HPDE6-E6E7 (cell line): Measurements from ENCODE around the gene MAP2K6.
A peak's percentile ranks its signal among the peaks of the same experiment; 100 is the strongest.

Experiments used
- DNase-seq: peaks from one replicate; pipeline ENCODE4 v3.0.0; 2011; ENCODE audit warnings: missing footprints; ENCODE audit errors: extremely low spot score

MAP2K6 gene

GRCh38 chr17:69427486-69428197 lies 13.1 kb downstream of the MAP2K6 start:
- DNase-seq = no peak

GRCh38 chr17:69428252-69428980 lies 13.9 kb downstream of the MAP2K6 start:
- no peak for DNase-seq

GRCh38 chr17:69430488-69430887 lies 16.0 kb downstream of the MAP2K6 start:
- peak; percentile 82 for DNase-seq

GRCh38 chr17:69431835-69432234 lies 17.3 kb downstream of the MAP2K6 start:
- no peak for DNase-seq

GRCh38 chr17:69433093-69433492 lies 18.6 kb downstream of the MAP2K6 start:
- DNase-seq = no peak

GRCh38 chr17:69434164-69434579 lies 19.7 kb downstream of the MAP2K6 start:
- DNase-seq = peak; percentile 29

- no peak for DNase-seq
Measured at GRCh38 chr17:69435971-69436696, 21.6 kb downstream of the MAP2K6 start.

- DNase-seq = no peak
Measured at GRCh38 chr17:69437475-69437874, 23.0 kb downstream of the MAP2K6 start.

GRCh38 chr17:69438776-69439175 lies 24.3 kb downstream of the MAP2K6 start:
- DNase-seq = no peak

- DNase-seq = no peak
Measured at GRCh38 chr17:69441179-69441578, 26.7 kb downstream of the MAP2K6 start.

- DNase-seq = no peak
Measured at GRCh38 chr17:69443138-69443537, 28.6 kb downstream of the MAP2K6 start.

GRCh38 chr17:69444023-69444422 lies 29.5 kb downstream of the MAP2K6 start:
- no peak for DNase-seq

GRCh38 chr17:69445132-69445531 lies 30.6 kb downstream of the MAP2K6 start:
- DNase-seq = no peak

- DNase-seq = no peak
Measured at GRCh38 chr17:69447726-69448125, 33.2 kb downstream of the MAP2K6 start.

GRCh38 chr17:69448431-69449102 lies 34.1 kb downstream of the MAP2K6 start:
- no peak for DNase-seq

- no peak for DNase-seq
Measured at GRCh38 chr17:69450131-69450530, 35.6 kb downstream of the MAP2K6 start.

GRCh38 chr17:69450918-69451317 lies 36.4 kb downstream of the MAP2K6 start:
- DNase-seq = no peak

GRCh38 chr17:69451416-69452394 lies 37.2 kb downstream of the MAP2K6 start:
- no peak for DNase-seq

- no peak for DNase-seq
Measured at GRCh38 chr17:69452664-69453260, 38.3 kb downstream of the MAP2K6 start.

- no peak for DNase-seq
Measured at GRCh38 chr17:69454051-69454450, 39.6 kb downstream of the MAP2K6 start.
